ENCODE measurements around the gene EXOSC10. TPM values are rescaled to one million over a fixed set of nuclear protein-coding genes. Genes with fewer than 3 reads are reported as not detected.

Gene EXOSC10
- polyA plus RNA-seq, 1 of the 3 experiments (the other 2 are of a cell fraction), result 62.5 TPM

- no peak for TF ChIP-seq EP300 (IDR thresholded peaks at IDR 0.05; ENCODE audit: borderline replicate concordance in 1 of 2, low read depth in 1 of 2, low read length in 1 of 2)
- TF ChIP-seq EZH2phosphoT487 (IDR thresholded peaks at IDR 0.05; ENCODE audit: borderline replicate concordance, low read depth), result no peak
- TF ChIP-seq PBX3 (IDR thresholded peaks at IDR 0.05), result no peak
- no peak for TF ChIP-seq NFIC (IDR thresholded peaks at IDR 0.05; ENCODE audit: borderline replicate concordance)
- no peak for TF ChIP-seq USF1 (IDR thresholded peaks at IDR 0.05; ENCODE audit: borderline replicate concordance, low read depth)
- TF ChIP-seq ELF1 (IDR thresholded peaks at IDR 0.05), result no peak
- no peak for TF ChIP-seq RFX5 (IDR thresholded peaks at IDR 0.05; ENCODE audit: low read length)
- whole genome bisulfite sequencing (ENCODE audit: low lambda C conversion rate), result 98% methylated on average over 9 of the region's 11 CpGs
- CTCF ChIA-PET, result interaction anchor here (1.4 to 3.4 kb wide), 3 partner anchors 10 to 33 kb away, joined by 4 to 17 read pairs (median 9); partner anchors contain the start of gene SRM
- H3K9ac ChIP-seq, result no peak overlapping the region
- H4K20me1 ChIP-seq (ENCODE audit: insufficient read depth), result no peaks in the 10 kb centered on the region
- H3K4me3 ChIP-seq (ENCODE audit: low read depth in 2 of 2, low read length in 1 of 2), result no peak overlapping the region
- DNase-seq, result no peak
- peaks cover under 1% of the 10 kb centered on the region for H3F3A ChIP-seq (replicated peaks; ENCODE audit: insufficient read depth)
- H3K36me3 ChIP-seq (replicated peaks in 1 of 2; ENCODE audit: control insufficient read depth in 1 of 2, insufficient read depth in 2 of 2, low read length in 1 of 2), result peaks cover 51 to 56% of the 10 kb centered on the region in 2 experiments
- no peaks in the 10 kb centered on the region for H3K79me2 ChIP-seq (ENCODE audit: insufficient read depth)
- no peak overlapping the region for H3K4me2 ChIP-seq
- H3K4me1 ChIP-seq (ENCODE audit: control insufficient read depth in 1 of 2, insufficient read depth in 2 of 2, low read depth in 1 of 2, low read length in 1 of 2), result no peaks in the 10 kb centered on the region
- POLR2A ChIA-PET, result interaction anchor here (0.6 to 1.0 kb wide), 2 partner anchors 28 to 127 kb away, joined by 3 to 4 read pairs; no protein-coding TSS in a partner anchor
- H3K27me3 ChIP-seq (ENCODE audit: insufficient read depth), result no peaks in the 10 kb centered on the region
- H3K27ac ChIP-seq (ENCODE audit: low read depth in 2 of 2, low read length in 1 of 2), result no peak overlapping the region
- H2AFZ ChIP-seq (ENCODE audit: low read depth), result no peak overlapping the region
- H3K9me2 ChIP-seq, result no peaks in the 10 kb centered on the region
- H3K9me3 ChIP-seq, result no peaks in the 10 kb centered on the region
These were observed 28.8 kb downstream of the EXOSC10 start for GRCh38 chr1:11070876-11071275.

- peaks cover 45 to 60% of the 10 kb centered on the region in 2 experiments for H3K36me3 ChIP-seq (replicated peaks in 1 of 2; ENCODE audit: control insufficient read depth in 1 of 2, insufficient read depth in 2 of 2, low read length in 1 of 2)
- H2AFZ ChIP-seq (ENCODE audit: low read depth), result no peak overlapping the region
- no peaks in the 10 kb centered on the region for H3K9me3 ChIP-seq
- H3F3A ChIP-seq (replicated peaks; ENCODE audit: insufficient read depth), result peaks cover 4% of the 10 kb centered on the region
- no peaks in the 10 kb centered on the region for H3K9me2 ChIP-seq
- POLR2A ChIA-PET, result no interaction called here
- H4K20me1 ChIP-seq (ENCODE audit: insufficient read depth), result no peaks in the 10 kb centered on the region
- H3K27ac ChIP-seq (ENCODE audit: low read depth in 2 of 2, low read length in 1 of 2), result no peak overlapping the region
- CTCF ChIA-PET, result interaction anchor here (1.1 to 3.4 kb wide), 2 partner anchors 31 to 152 kb away, joined by 3 to 17 read pairs; no protein-coding TSS in a partner anchor
- H3K9ac ChIP-seq, result no peak overlapping the region
- no peak overlapping the region for H3K4me2 ChIP-seq
- no peaks in the 10 kb centered on the region for H3K27me3 ChIP-seq (ENCODE audit: insufficient read depth)
- 97% methylated on average over 12 of the region's 17 CpGs for WGBS (ENCODE audit: low lambda C conversion rate)
- H3K4me1 ChIP-seq (ENCODE audit: control insufficient read depth in 1 of 2, insufficient read depth in 2 of 2, low read depth in 1 of 2, low read length in 1 of 2), result no peaks in the 10 kb centered on the region
- DNase-seq, result no peak
- no peaks in the 10 kb centered on the region for H3K79me2 ChIP-seq (ENCODE audit: insufficient read depth)
- no peak overlapping the region for H3K4me3 ChIP-seq (ENCODE audit: low read depth in 2 of 2, low read length in 1 of 2)
- TF ChIP-seq CHD2 (IDR thresholded peaks at IDR 0.05; ENCODE audit: low read length, partially characterized antibody), result no peak
- no peak for TF ChIP-seq NFIC (IDR thresholded peaks at IDR 0.05; ENCODE audit: borderline replicate concordance)
- no peak for TF ChIP-seq FOSL2 (IDR thresholded peaks at IDR 0.05; ENCODE audit: borderline replicate concordance, low read depth)
- TF ChIP-seq MEF2A (IDR thresholded peaks at IDR 0.05; ENCODE audit: borderline replicate concordance, low read depth), result no peak
- no peak for TF ChIP-seq YY1 (IDR thresholded peaks at IDR 0.05; ENCODE audit: low read depth)
- TF ChIP-seq EP300 (IDR thresholded peaks at IDR 0.05; ENCODE audit: borderline replicate concordance in 1 of 2, low read depth in 1 of 2, low read length in 1 of 2), result no peak
- TF ChIP-seq RXRA (IDR thresholded peaks at IDR 0.05; ENCODE audit: borderline replicate concordance, low read depth), result no peak
- no peak for TF ChIP-seq FOXJ3 (CRISPR knock-in tag; IDR thresholded peaks at IDR 0.05)
- no peak for TF ChIP-seq MXI1 (IDR thresholded peaks at IDR 0.05; ENCODE audit: low read depth, low read length)
- TF ChIP-seq ELF1 (IDR thresholded peaks at IDR 0.05), result no peak
- TF ChIP-seq REST (IDR thresholded peaks at IDR 0.05; ENCODE audit: low read depth, low read length), result no peak
- no peak for TF ChIP-seq JUND (IDR thresholded peaks at IDR 0.05)
- TF ChIP-seq FOXM1 (IDR thresholded peaks at IDR 0.05; ENCODE audit: low read depth), result no peak
- TF ChIP-seq SIN3A (IDR thresholded peaks at IDR 0.05; ENCODE audit: borderline replicate concordance, low read depth, low read length), result no peak
- no peak for TF ChIP-seq GABPA (IDR thresholded peaks at IDR 0.05; ENCODE audit: low read depth)
- no peak for TF ChIP-seq EZH2phosphoT487 (IDR thresholded peaks at IDR 0.05; ENCODE audit: borderline replicate concordance, low read depth)
- TF ChIP-seq TCF12 (IDR thresholded peaks at IDR 0.05), result no peak
- TF ChIP-seq SMC3 (IDR thresholded peaks at IDR 0.05; ENCODE audit: low read depth, low read length), result no peak
- no peak for TF ChIP-seq MAX (IDR thresholded peaks at IDR 0.05; ENCODE audit: low read depth)
These were observed 30.8 kb downstream of the EXOSC10 start for GRCh38 chr1:11068600-11069473.
